Measurements from ENCODE around the gene ERC2. TPM values are rescaled to one million over a fixed set of nuclear protein-coding genes. Genes with fewer than 3 reads are reported as not detected.

Gene ERC2
- total and polyA plus RNA-seq, 2 of the 13 experiments (the other 11 are each of a cell fraction or from before 2014, with no cell fraction given) = 0.16 to 0.22 TPM

DNA sequence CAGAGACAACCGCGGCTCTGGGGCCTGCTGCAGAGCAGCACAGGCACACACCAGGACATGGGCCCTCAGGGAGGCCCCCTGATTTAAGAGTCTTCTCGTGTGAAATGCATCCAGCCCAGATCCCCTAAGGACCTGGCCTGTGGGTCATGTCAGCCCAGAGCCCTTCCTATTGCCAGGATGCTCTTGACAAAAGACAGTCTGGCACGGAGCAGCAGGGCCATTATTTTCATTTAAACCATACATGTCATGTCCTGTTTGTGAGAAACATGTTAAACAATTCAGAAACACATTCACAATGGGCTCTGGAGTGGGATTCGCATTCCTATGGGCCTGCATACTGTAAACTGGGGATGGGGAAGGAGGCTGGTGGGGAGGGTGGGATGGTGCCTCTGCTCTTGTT, 613.8 kb downstream of the ERC2 start (continued):
- TF ChIP-seq MTA3 (CRISPR knock-in tag; IDR thresholded peaks at IDR 0.05) = no peak
- TF ChIP-seq WIZ (CRISPR knock-in tag; IDR thresholded peaks at IDR 0.05) = no peak
- TF ChIP-seq PHB2 (IDR thresholded peaks at IDR 0.05; ENCODE audit: partially characterized antibody) = no peak
- TF ChIP-seq, protein P1, sequence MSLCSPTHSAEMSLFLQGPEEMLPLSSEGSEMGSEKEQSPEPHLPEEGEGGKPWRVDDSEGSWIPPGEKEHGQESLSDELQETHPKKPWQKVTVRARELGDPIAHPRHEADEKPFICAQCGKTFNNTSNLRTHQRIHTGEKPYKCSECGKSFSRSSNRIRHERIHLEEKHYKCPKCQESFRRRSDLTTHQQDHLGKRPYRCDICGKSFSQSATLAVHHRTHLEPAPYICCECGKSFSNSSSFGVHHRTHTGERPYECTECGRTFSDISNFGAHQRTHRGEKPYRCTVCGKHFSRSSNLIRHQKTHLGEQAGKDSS (CRISPR knock-in tag; IDR thresholded peaks at IDR 0.05; ENCODE audit: borderline replicate concordance, low read depth) = no peak
- no peak for TF ChIP-seq ZNF44 (CRISPR knock-in tag; IDR thresholded peaks at IDR 0.05)

DNA sequence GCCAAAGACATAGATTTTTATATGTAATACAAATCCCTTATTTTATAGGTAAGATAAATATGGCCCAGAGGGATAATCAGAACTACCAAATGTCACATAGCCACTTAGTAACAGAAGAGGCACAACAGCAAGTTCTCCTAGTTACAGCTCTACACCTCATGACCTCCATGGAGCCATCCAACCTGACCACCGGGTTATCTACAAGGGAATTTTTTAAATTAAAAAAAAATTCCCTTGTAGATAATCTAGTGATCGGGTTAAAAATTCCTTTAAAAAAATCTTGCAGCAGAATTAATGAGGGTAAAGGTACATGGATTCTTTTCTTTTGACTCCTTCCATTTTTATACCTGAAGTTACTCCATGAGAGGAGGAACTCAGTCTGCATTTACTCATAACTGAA, 615.9 kb downstream of the ERC2 start:
- no peak overlapping the region for H3K4me2 ChIP-seq (ENCODE audit: low read depth, low read length)
- H3K4me3 ChIP-seq (replicated peaks in 1 of 3; ENCODE audit: insufficient read depth in 1 of 3, low read depth in 2 of 3, low read length in 3 of 3) = no peak overlapping the region
- H3K9ac ChIP-seq (ENCODE audit: insufficient read depth, low read depth, low read length) = no peak overlapping the region
- no peak overlapping the region for H2AFZ ChIP-seq (ENCODE audit: low read length)
- no peaks in the 10 kb centered on the region for H3K9me3 ChIP-seq (ENCODE audit: low read length)
- WGBS (ENCODE audit: low lambda C conversion rate) = 2% methylated on average over 2 of the region's 2 CpGs
- H3K79me2 ChIP-seq (ENCODE audit: insufficient read depth, low read length) = no peaks in the 10 kb centered on the region
- H4K20me1 ChIP-seq (ENCODE audit: insufficient read depth, low read length) = no peaks in the 10 kb centered on the region
- BruUV-seq (replicated peaks) = no TSS peak
- in situ Hi-C loops (cut with HindIII; ENCODE audit: extremely low pct_ligation_motif_present, low pct_unique_long_range_greater_than_20kb) (no loop called here), intact Hi-C loops (cut with micrococcal nuclease; ENCODE audit: unreplicated experiment) (no loop called here)
- ATAC-seq = no peak
- ChIA-PET POLR2A (no interaction called here), CTCF (ENCODE audit: low intra/inter-chr PET ratio, low total read pairs) (no interaction called here)
- no peak for DNase-seq (ENCODE audit: low spot score)
- H3K36me3 ChIP-seq (replicated peaks in 1 of 2; ENCODE audit: control insufficient read depth in 1 of 2, insufficient read depth in 2 of 2, low read length in 2 of 2) = no peaks in the 10 kb centered on the region
- H3K27ac ChIP-seq (ENCODE audit: extremely low read length, insufficient read depth, low read length) = no peak overlapping the region
- no peaks in the 10 kb centered on the region for H3K27me3 ChIP-seq (ENCODE audit: control insufficient read depth in 1 of 2, insufficient read depth in 2 of 2, low read length in 2 of 2)
- H3K4me1 ChIP-seq (ENCODE audit: insufficient read depth, low read length) = no peaks in the 10 kb centered on the region
- FAIRE-seq = no peak
- TF ChIP-seq, protein P2, sequence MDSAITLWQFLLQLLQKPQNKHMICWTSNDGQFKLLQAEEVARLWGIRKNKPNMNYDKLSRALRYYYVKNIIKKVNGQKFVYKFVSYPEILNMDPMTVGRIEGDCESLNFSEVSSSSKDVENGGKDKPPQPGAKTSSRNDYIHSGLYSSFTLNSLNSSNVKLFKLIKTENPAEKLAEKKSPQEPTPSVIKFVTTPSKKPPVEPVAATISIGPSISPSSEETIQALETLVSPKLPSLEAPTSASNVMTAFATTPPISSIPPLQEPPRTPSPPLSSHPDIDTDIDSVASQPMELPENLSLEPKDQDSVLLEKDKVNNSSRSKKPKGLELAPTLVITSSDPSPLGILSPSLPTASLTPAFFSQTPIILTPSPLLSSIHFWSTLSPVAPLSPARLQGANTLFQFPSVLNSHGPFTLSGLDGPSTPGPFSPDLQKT (CRISPR knock-in tag; IDR thresholded peaks at IDR 0.05; ENCODE audit: borderline replicate concordance) = no peak
- TF ChIP-seq, protein P3, sequence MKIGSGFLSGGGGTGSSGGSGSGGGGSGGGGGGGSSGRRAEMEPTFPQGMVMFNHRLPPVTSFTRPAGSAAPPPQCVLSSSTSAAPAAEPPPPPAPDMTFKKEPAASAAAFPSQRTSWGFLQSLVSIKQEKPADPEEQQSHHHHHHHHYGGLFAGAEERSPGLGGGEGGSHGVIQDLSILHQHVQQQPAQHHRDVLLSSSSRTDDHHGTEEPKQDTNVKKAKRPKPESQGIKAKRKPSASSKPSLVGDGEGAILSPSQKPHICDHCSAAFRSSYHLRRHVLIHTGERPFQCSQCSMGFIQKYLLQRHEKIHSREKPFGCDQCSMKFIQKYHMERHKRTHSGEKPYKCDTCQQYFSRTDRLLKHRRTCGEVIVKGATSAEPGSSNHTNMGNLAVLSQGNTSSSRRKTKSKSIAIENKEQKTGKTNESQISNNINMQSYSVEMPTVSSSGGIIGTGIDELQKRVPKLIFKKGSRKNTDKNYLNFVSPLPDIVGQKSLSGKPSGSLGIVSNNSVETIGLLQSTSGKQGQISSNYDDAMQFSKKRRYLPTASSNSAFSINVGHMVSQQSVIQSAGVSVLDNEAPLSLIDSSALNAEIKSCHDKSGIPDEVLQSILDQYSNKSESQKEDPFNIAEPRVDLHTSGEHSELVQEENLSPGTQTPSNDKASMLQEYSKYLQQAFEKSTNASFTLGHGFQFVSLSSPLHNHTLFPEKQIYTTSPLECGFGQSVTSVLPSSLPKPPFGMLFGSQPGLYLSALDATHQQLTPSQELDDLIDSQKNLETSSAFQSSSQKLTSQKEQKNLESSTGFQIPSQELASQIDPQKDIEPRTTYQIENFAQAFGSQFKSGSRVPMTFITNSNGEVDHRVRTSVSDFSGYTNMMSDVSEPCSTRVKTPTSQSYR (CRISPR knock-in tag; IDR thresholded peaks at IDR 0.05; ENCODE audit: borderline replicate concordance) = no peak
- TF ChIP-seq THYN1 (CRISPR knock-in tag; IDR thresholded peaks at IDR 0.05; ENCODE audit: borderline replicate concordance, low read depth) (no peak), FOXA3 (CRISPR knock-in tag; IDR thresholded peaks at IDR 0.05) (no peak), FOXK1 (CRISPR knock-in tag; IDR thresholded peaks at IDR 0.05; ENCODE audit: borderline replicate concordance, low read depth) (no peak), ZNF230 (CRISPR knock-in tag; IDR thresholded peaks at IDR 0.05) (no peak), ZNF367 (CRISPR knock-in tag; IDR thresholded peaks at IDR 0.05; ENCODE audit: borderline replicate concordance) (no peak), ESRRA (CRISPR knock-in tag; IDR thresholded peaks at IDR 0.05; ENCODE audit: low read depth) (no peak), RBM39 (IDR thresholded peaks at IDR 0.05; ENCODE audit: low read depth, low read length, poor library complexity, severe bottlenecking) (no peak), TBX3 (IDR thresholded peaks at IDR 0.05; ENCODE audit: borderline replicate concordance) (no peak)
- TF ChIP-seq, protein P4, sequence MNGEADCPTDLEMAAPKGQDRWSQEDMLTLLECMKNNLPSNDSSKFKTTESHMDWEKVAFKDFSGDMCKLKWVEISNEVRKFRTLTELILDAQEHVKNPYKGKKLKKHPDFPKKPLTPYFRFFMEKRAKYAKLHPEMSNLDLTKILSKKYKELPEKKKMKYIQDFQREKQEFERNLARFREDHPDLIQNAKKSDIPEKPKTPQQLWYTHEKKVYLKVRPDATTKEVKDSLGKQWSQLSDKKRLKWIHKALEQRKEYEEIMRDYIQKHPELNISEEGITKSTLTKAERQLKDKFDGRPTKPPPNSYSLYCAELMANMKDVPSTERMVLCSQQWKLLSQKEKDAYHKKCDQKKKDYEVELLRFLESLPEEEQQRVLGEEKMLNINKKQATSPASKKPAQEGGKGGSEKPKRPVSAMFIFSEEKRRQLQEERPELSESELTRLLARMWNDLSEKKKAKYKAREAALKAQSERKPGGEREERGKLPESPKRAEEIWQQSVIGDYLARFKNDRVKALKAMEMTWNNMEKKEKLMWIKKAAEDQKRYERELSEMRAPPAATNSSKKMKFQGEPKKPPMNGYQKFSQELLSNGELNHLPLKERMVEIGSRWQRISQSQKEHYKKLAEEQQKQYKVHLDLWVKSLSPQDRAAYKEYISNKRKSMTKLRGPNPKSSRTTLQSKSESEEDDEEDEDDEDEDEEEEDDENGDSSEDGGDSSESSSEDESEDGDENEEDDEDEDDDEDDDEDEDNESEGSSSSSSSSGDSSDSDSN (CRISPR knock-in tag; IDR thresholded peaks at IDR 0.05) = no peak
